Nephron progenitor cell (in vitro differentiated cells): ENCODE data around the gene ABCC8.

Experiments used
- DNase-seq: peaks from one replicate; pipeline ENCODE4 v3.0.0; 2021
- H3K27ac Mint-ChIP-seq: 2 replicates; pipeline ENCODE4 v1.8.0; 2021; ENCODE audit warnings: mild to moderate bottlenecking, moderate library complexity, mixed read lengths
- H3K27me3 Mint-ChIP-seq: 2 replicates; pipeline ENCODE4 v1.8.0; 2021; ENCODE audit warnings: mild to moderate bottlenecking, low read depth, mixed read lengths; ENCODE audit not compliant: poor library complexity
- H3K36me3 Mint-ChIP-seq: 2 replicates; pipeline ENCODE4 v1.8.0; 2021; ENCODE audit warnings: low read depth, mixed read lengths
- H3K4me1 Mint-ChIP-seq: 2 replicates; pipeline ENCODE4 v1.8.0; 2021; ENCODE audit warnings: mixed read lengths
- H3K4me3 Mint-ChIP-seq: 2 replicates; pipeline ENCODE4 v1.8.0; 2021; ENCODE audit warnings: mild to moderate bottlenecking, moderate library complexity, mixed read lengths
- H3K9me3 Mint-ChIP-seq: 2 replicates; pipeline ENCODE4 v1.8.0; 2021; ENCODE audit warnings: mild to moderate bottlenecking, moderate library complexity, mixed read lengths
- CTCF ChIP-seq: fragments of 200-600 bp; sonication (generic); IDR thresholded peaks from 2 replicates; pipeline ENCODE4 v1.5.0; 2021; ENCODE audit warnings: antibody characterized with exemption

Gene ABCC8

GRCh38 chr11:17476317-17477083 is at the start of gene ABCC8:
ABCC8 (minus strand) TSS chr11:17476845; CDS start chr11:17476776, 69 bp downstream.
- Mint-ChIP-seq H3K36me3 (no peaks in the 10 kb centered on the region), H3K27ac (no peak within 1 kb of the TSS), H3K27me3 (peaks cover 74% of the 10 kb centered on the region), H3K9me3 (no peaks in the 10 kb centered on the region), H3K4me1 (peaks cover 43% of the 10 kb centered on the region), H3K4me3 (peak within 1 kb of the TSS; percentile 86)
- no peak for TF ChIP-seq CTCF
- peak; percentile 62 for DNase-seq

GRCh38 chr11:17526326-17526725 is 49.7 kb upstream of the ABCC8 start:
- no peaks in the 10 kb centered on the region for H3K9me3 Mint-ChIP-seq

GRCh38 chr11:17525570-17525969 is 48.9 kb upstream of the ABCC8 start:
- H3K27ac Mint-ChIP-seq: no peak overlapping the region
- H3K9me3 Mint-ChIP-seq: no peaks in the 10 kb centered on the region
- no peak overlapping the region for H3K4me3 Mint-ChIP-seq

More at GRCh38 chr11:17526326-17526725, 49.7 kb upstream of the ABCC8 start:
- H3K4me1 Mint-ChIP-seq: peaks cover 59% of the 10 kb centered on the region
- H3K27me3 Mint-ChIP-seq: peaks cover 21% of the 10 kb centered on the region
- no peak overlapping the region for H3K27ac Mint-ChIP-seq
- H3K4me3 Mint-ChIP-seq: no peak overlapping the region
- no peak for TF ChIP-seq CTCF
- DNase-seq: no peak
- no peaks in the 10 kb centered on the region for H3K36me3 Mint-ChIP-seq

GRCh38 chr11:17524221-17524620 is 47.6 kb upstream of the ABCC8 start:
- no peak for TF ChIP-seq CTCF
- Mint-ChIP-seq H3K36me3 (no peaks in the 10 kb centered on the region), H3K4me3 (no peak overlapping the region), H3K4me1 (peaks cover 51% of the 10 kb centered on the region), H3K9me3 (no peaks in the 10 kb centered on the region), H3K27ac (no peak overlapping the region), H3K27me3 (peaks cover 22% of the 10 kb centered on the region)
- DNase-seq: no peak

More at GRCh38 chr11:17525570-17525969, 48.9 kb upstream of the ABCC8 start:
- TF ChIP-seq CTCF: no peak
- H3K36me3 Mint-ChIP-seq: no peaks in the 10 kb centered on the region
- DNase-seq: no peak
- H3K4me1 Mint-ChIP-seq: peaks cover 56% of the 10 kb centered on the region
- H3K27me3 Mint-ChIP-seq: peaks cover 28% of the 10 kb centered on the region

GRCh38 chr11:17522655-17523054 is 46.0 kb upstream of the ABCC8 start:
- no peak for TF ChIP-seq CTCF
- no peak for DNase-seq
- Mint-ChIP-seq H3K27me3 (peaks cover 22% of the 10 kb centered on the region), H3K4me1 (peaks cover 45% of the 10 kb centered on the region), H3K27ac (no peak overlapping the region), H3K4me3 (no peak overlapping the region), H3K36me3 (no peaks in the 10 kb centered on the region), H3K9me3 (no peaks in the 10 kb centered on the region)
